ENCODE measurements around the gene NCKIPSD. TPM values are rescaled to one million over a fixed set of nuclear protein-coding genes. Genes with fewer than 3 reads are reported as not detected.

NCKIPSD gene
- total RNA-seq, 4 donors from 2014 or later, result 21.6 to 32.2 (median 31.7) TPM

DNA sequence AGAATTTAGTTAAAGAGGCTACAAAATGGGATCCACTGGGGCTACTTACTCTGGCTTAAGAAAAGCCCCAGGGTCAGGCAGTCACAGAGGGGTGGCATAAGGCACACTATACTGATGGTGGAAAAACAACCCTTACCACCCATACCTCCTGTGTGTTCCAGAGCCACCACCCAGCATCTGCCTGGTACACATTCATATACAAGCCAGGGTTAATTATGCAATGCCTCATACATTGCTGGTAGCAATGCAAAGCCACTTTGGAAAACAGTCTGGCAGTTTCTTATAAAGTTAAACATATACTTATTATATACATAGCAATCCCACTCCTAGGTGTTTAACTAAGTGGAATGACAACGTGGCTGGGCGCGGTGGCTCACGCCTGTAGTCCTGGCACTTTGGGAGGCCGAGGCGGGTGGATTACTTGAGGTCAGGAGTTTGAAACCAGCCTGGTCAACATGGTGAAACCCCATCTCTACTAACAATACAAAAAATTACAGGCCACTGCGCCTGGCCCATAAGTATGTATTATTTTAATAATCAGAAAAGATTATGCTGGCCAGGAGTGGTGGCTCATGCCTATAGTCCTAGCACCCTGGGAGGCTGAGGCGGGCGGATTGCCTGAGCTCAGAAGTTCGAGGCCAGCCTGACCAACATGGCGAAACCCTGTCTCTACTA, 15.2 kb upstream of the NCKIPSD start:
- Histone ChIP-seq H3K36me3 (peaks cover 0 to 3% of the 10 kb centered on the region in 2 donors), H3K4me1 (peaks cover 7 to 13% of the 10 kb centered on the region in 2 donors), H3K9me3 (no peaks in the 10 kb centered on the region), H3K4me3 (replicated peaks in 1 of 3) (no peak overlapping the region), H3K27ac (no peak overlapping the region), H3K27me3 (no peaks in the 10 kb centered on the region)
- WGBS, 2 donors, result 92 to 96% methylated on average over 11 of the region's 11 CpGs
- intact Hi-C loops (cut with DNase I), result no loop called here
- TF ChIP-seq, protein P1, sequence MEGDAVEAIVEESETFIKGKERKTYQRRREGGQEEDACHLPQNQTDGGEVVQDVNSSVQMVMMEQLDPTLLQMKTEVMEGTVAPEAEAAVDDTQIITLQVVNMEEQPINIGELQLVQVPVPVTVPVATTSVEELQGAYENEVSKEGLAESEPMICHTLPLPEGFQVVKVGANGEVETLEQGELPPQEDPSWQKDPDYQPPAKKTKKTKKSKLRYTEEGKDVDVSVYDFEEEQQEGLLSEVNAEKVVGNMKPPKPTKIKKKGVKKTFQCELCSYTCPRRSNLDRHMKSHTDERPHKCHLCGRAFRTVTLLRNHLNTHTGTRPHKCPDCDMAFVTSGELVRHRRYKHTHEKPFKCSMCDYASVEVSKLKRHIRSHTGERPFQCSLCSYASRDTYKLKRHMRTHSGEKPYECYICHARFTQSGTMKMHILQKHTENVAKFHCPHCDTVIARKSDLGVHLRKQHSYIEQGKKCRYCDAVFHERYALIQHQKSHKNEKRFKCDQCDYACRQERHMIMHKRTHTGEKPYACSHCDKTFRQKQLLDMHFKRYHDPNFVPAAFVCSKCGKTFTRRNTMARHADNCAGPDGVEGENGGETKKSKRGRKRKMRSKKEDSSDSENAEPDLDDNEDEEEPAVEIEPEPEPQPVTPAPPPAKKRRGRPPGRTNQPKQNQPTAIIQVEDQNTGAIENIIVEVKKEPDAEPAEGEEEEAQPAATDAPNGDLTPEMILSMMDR (IDR thresholded peaks at IDR 0.05), result no peak
- TF ChIP-seq POLR2A (IDR thresholded peaks at IDR 0.05), result no peak
- no peak for DNase-seq

- H3K4me3 ChIP-seq (replicated peaks in 1 of 3), result no peak overlapping the region
- 92 to 96% methylated on average over 8 of the region's 8 CpGs for WGBS, 2 donors
- H3K9me3 ChIP-seq, result no peaks in the 10 kb centered on the region
- H3K27me3 ChIP-seq, result no peaks in the 10 kb centered on the region
- no peak for DNase-seq
- TF ChIP-seq, protein P1 (IDR thresholded peaks at IDR 0.05), result no peak
- TF ChIP-seq POLR2A (IDR thresholded peaks at IDR 0.05), result no peak
- H3K4me1 ChIP-seq, result peaks cover 4 to 5% of the 10 kb centered on the region in 2 donors
- H3K27ac ChIP-seq, result no peak overlapping the region
- intact Hi-C loops (cut with DNase I), result no loop called here
- H3K36me3 ChIP-seq, result peaks cover 14% of the 10 kb centered on the region in 2 donors
These were observed 13.2 kb upstream of the NCKIPSD start for GRCh38 chr3:48698891-48699290.

- DNase-seq, result no peak
- Histone ChIP-seq H3K36me3 (peaks cover 24% of the 10 kb centered on the region in 2 donors), H3K4me3 (replicated peaks in 1 of 3) (no peak overlapping the region), H3K4me1 (no peaks in the 10 kb centered on the region), H3K9me3 (no peaks in the 10 kb centered on the region), H3K27ac (peak overlapping the region in 1 of 3 donors; percentile 2), H3K27me3 (no peaks in the 10 kb centered on the region)
- 89 to 93% methylated on average over 3 of the region's 3 CpGs for WGBS, 2 donors
- TF ChIP-seq, protein P1 (IDR thresholded peaks at IDR 0.05), result no peak
- no peak for TF ChIP-seq POLR2A (IDR thresholded peaks at IDR 0.05)
- intact Hi-C loops (cut with DNase I), result no loop called here
These were observed 12.2 kb upstream of the NCKIPSD start for GRCh38 chr3:48697952-48698351.

DNA sequence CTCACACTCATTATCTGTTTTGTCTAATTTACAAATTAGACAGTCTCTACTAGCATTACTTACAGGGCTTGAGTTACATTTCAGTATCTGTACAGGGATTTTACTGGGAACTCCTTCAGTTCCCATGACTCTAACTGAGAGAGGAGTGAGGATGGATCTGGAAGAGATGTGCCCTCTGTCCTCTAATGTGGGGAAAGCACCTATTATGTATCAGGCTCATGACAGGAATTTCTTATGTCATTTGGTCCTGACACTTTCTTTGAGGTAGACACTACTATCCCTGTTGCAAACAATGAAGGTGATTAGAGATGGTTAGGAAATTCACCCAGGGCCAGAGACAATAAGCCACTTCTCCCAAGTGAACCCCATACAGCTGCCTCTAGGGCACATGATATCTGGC, 10.9 kb upstream of the NCKIPSD start:
- intact Hi-C loops (cut with DNase I), result no loop called here
- no peak for DNase-seq
- TF ChIP-seq, protein P1 (IDR thresholded peaks at IDR 0.05), result no peak
- TF ChIP-seq POLR2A (IDR thresholded peaks at IDR 0.05), result no peak
- H3K9me3 ChIP-seq, result no peaks in the 10 kb centered on the region
- H3K36me3 ChIP-seq, result peaks cover 37% of the 10 kb centered on the region in 2 donors
- H3K4me3 ChIP-seq (replicated peaks in 1 of 3), result no peak overlapping the region
- H3K4me1 ChIP-seq, result no peaks in the 10 kb centered on the region
- H3K27ac ChIP-seq, result no peak overlapping the region
- no peaks in the 10 kb centered on the region for H3K27me3 ChIP-seq

DNA sequence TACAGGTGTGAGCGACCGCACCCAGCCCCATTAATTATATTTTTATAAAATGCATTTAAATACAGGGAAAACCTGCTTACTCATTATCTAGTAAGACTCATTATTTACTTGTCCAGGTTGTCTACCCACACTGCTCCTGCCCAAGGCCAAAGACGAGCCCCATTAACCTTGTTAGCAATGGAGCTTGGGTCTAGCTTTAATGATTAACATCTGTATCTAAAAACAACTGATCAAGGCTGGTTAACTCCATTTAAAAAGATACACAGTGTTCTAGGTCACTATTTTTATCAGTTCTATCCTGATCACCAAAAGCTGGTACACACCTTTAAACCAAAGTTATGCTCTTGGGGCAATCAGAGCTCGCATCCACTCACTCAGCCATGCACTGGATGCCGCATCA, 10.4 kb upstream of the NCKIPSD start:
- H3K27me3 ChIP-seq, result no peaks in the 10 kb centered on the region
- 97% methylated on average over 5 of the region's 5 CpGs for WGBS, 2 donors
- H3K9me3 ChIP-seq, result no peaks in the 10 kb centered on the region
- H3K27ac ChIP-seq, result no peak overlapping the region
- no peak overlapping the region for H3K4me3 ChIP-seq (replicated peaks in 1 of 3)
- peaks cover 41 to 42% of the 10 kb centered on the region in 2 donors for H3K36me3 ChIP-seq
- no peak for DNase-seq
- TF ChIP-seq POLR2A (IDR thresholded peaks at IDR 0.05), result no peak
- TF ChIP-seq, protein P1 (IDR thresholded peaks at IDR 0.05), result no peak
- intact Hi-C loops (cut with DNase I), result no loop called here
- H3K4me1 ChIP-seq, result no peaks in the 10 kb centered on the region

Measured in thyroid gland (tissue), 4 donors.